Thoracic aorta (tissue), 2 donors: ENCODE results near the gene WBP4. TPM values are rescaled to one million over a fixed set of nuclear protein-coding genes. Genes with fewer than 3 reads are reported as not detected.

ENCODE experiments used
- ATAC-seq: fragments of 150-250 bp; one replicate; pipeline ENCODE4 v1.8.0; 2017; ENCODE audit warnings: low read depth; ENCODE audit not compliant: insufficient number of reproducible peaks, low FRiP score
- DNase-seq: peaks from one replicate; pipeline ENCODE4 v3.0.0-alpha.2; 2020; ENCODE audit warnings: low spot score
- H3K27ac ChIP-seq, 2 donors: fragments of 200-600 bp; sonication (generic); 1 replicate in 1 of 2; 2 replicates in 1 of 2; pipeline ENCODE4 v1.5.1; 2016; ENCODE audit warnings: mild to moderate bottlenecking in 2 of 2, moderate library complexity in 2 of 2
- H3K27me3 ChIP-seq: fragments of 200-600 bp; sonication (generic); replicated peaks from 2 replicates; pipeline ENCODE4 v1.6.0; 2016; ENCODE audit warnings: mild to moderate bottlenecking; ENCODE audit not compliant: insufficient read depth
- H3K36me3 ChIP-seq: fragments of 200-600 bp; sonication (generic); one replicate; pipeline ENCODE4 v1.5.1; 2016
- H3K4me1 ChIP-seq, 2 donors: fragments of 200-600 bp; sonication (generic); 1 replicate in 1 of 2; 2 replicates in 1 of 2; pipeline versions ENCODE4 v1.5.1 to v1.6.0; 2016; ENCODE audit warnings: low read depth in 2 of 2, mild to moderate bottlenecking in 1 of 2; ENCODE audit not compliant: control insufficient read depth in 1 of 2
- H3K4me3 ChIP-seq: fragments of 200-600 bp; sonication (generic); 2 replicates; pipeline ENCODE4 v1.5.1; 2016; ENCODE audit warnings: mild to moderate bottlenecking
- H3K9me3 ChIP-seq: fragments of 200-600 bp; sonication (generic); 2 replicates; pipeline ENCODE4 v1.5.1; 2016
- CTCF ChIP-seq: fragments of 200-600 bp; sonication (generic); IDR thresholded peaks from one replicate; pipeline ENCODE4 v1.5.1; 2019; ENCODE audit warnings: antibody characterized with exemption
- total RNA-seq, 2 donors: library from RNA; depleted of rRNA; stranded (reverse); fragments of >200 nt; gene quantifications; one replicate each; pipeline versions ENCODE4 v1.1.0 to v1.2.3, GENCODE V29; 2016

Gene WBP4
- total RNA-seq: 10 to 100 TPM; 11.1 to 16.5 TPM

- DNase-seq: peak; percentile 77
- ATAC-seq: peak; percentile 75
- Histone ChIP-seq H3K36me3 (peaks cover 4% of the 10 kb centered on the region), H3K4me1 (peaks cover 51 to 68% of the 10 kb centered on the region in 2 donors), H3K27me3 (no peaks in the 10 kb centered on the region), H3K4me3 (peak within 1 kb of the TSS; percentile 85), H3K27ac (peak within 1 kb of the TSS; percentile 98), H3K9me3 (no peaks in the 10 kb centered on the region)
- TF ChIP-seq CTCF: no peak
Observed at GRCh38 chr13:41061075-41061913, at the start of gene WBP4. TSS of gene WBP4 (plus strand) at chr13:41061509. CDS start at chr13:41061674, 165 bp downstream.

GRCh38 chr13:41012536-41012935 is 48.8 kb upstream of the WBP4 start:
- no peak for TF ChIP-seq CTCF
- no peaks in the 10 kb centered on the region for H3K36me3 ChIP-seq
- DNase-seq: no peak
- no peak overlapping the region for H3K4me3 ChIP-seq
- no peaks in the 10 kb centered on the region for H3K27me3 ChIP-seq
- no peaks in the 10 kb centered on the region for H3K9me3 ChIP-seq
- H3K4me1 ChIP-seq: peaks cover 17 to 19% of the 10 kb centered on the region in 2 donors
- no peak overlapping the region for H3K27ac ChIP-seq
- no peak for ATAC-seq

- Histone ChIP-seq H3K4me3 (no peak overlapping the region), H3K27ac (no peak overlapping the region), H3K27me3 (no peaks in the 10 kb centered on the region), H3K9me3 (no peaks in the 10 kb centered on the region), H3K4me1 (peaks cover 11 to 16% of the 10 kb centered on the region in 2 donors), H3K36me3 (no peaks in the 10 kb centered on the region)
- ATAC-seq: no peak
- no peak for TF ChIP-seq CTCF
- DNase-seq: no peak
Observed at GRCh38 chr13:41013835-41014234, 47.5 kb upstream of the WBP4 start.

GRCh38 chr13:41015920-41016319 is 45.4 kb upstream of the WBP4 start:
- H3K4me1 ChIP-seq: peaks cover 18 to 27% of the 10 kb centered on the region in 2 donors
- no peak overlapping the region for H3K27ac ChIP-seq
- H3K36me3 ChIP-seq: no peaks in the 10 kb centered on the region
- H3K9me3 ChIP-seq: no peaks in the 10 kb centered on the region
- H3K4me3 ChIP-seq: no peak overlapping the region
- no peak for ATAC-seq
- TF ChIP-seq CTCF: no peak
- no peak for DNase-seq
- no peaks in the 10 kb centered on the region for H3K27me3 ChIP-seq

- ATAC-seq: no peak
- H3K9me3 ChIP-seq: no peaks in the 10 kb centered on the region
- H3K27ac ChIP-seq: peak overlapping the region in 1 of 2 donors; percentile 51
- no peaks in the 10 kb centered on the region for H3K36me3 ChIP-seq
- H3K4me3 ChIP-seq: peak overlapping the region; percentile 17
- TF ChIP-seq CTCF: no peak
- H3K27me3 ChIP-seq: no peaks in the 10 kb centered on the region
- no peak for DNase-seq
- H3K4me1 ChIP-seq: peaks cover 18 to 30% of the 10 kb centered on the region in 2 donors
Observed at GRCh38 chr13:41017159-41017558, 44.1 kb upstream of the WBP4 start.
